ENCODE measurements around the gene SYNGR3.

GRCh38 chr16:1976216-1976520 lies 13.6 kb upstream of the SYNGR3 start:
- TF ChIP-seq HDGF (IDR thresholded peaks at IDR 0.05; ENCODE audit: borderline replicate concordance): no peak
- TF ChIP-seq FOXM1 (IDR thresholded peaks at IDR 0.05; ENCODE audit: borderline replicate concordance): no peak
- TF ChIP-seq FOXA1 (IDR thresholded peaks at IDR 0.05): no peak
- no peak for TF ChIP-seq SP1 (IDR thresholded peaks at IDR 0.05)

Data from HEK293T (cell line).